ENCODE results near the gene KHDC3L. TPM values are rescaled to one million over a fixed set of nuclear protein-coding genes. Genes with fewer than 3 reads are reported as not detected.

Gene KHDC3L
- total RNA-seq, 1 experiment from 2014 or later = not detected

DNA sequence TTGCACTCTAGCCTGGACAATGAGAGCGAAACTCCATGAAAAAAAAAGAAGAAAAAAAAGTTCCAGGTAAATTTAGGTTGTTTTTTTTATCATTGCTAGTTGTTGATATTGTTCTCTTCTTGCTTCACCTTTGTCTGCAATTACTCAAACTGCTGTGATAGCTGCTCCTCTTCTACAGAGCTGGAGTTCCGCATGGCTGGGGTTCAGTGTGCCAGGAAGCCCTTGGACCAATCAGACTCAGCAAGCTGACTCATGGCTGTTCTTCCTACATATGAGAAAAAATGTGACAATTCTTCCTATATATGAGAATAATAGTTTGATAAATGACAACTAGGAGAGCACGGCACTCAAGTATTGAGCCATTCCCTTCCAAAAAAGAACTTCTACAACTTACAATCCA is 36.8 kb upstream of the KHDC3L start:
- no peak for DNase-seq (ENCODE audit: low spot score)
- POLR2A ChIA-PET (ENCODE audit: low non-redundant PET) = no interaction called here
- H3K9me3 ChIP-seq (ENCODE audit: low read depth, low read length, poor library complexity, severe bottlenecking) = no peaks in the 10 kb centered on the region
- CTCF ChIA-PET = no interaction called here
- intact Hi-C loops (cut with micrococcal nuclease; ENCODE audit: unreplicated experiment) = loop anchor here (5.0 to 10.0 kb wide), 4 partner anchors 38 to 1793 kb away; no protein-coding TSS in a partner anchor
- no peaks in the 10 kb centered on the region for H3K27me3 ChIP-seq (replicated peaks; ENCODE audit: insufficient read depth, low read depth, low read length, poor library complexity)
- H3K4me1 ChIP-seq (ENCODE audit: insufficient read depth, low read length, poor library complexity, severe bottlenecking) = no peaks in the 10 kb centered on the region
- TF ChIP-seq EZH2 (IDR thresholded peaks at IDR 0.05; ENCODE audit: borderline replicate concordance, low read depth, low read length, poor library complexity, severe bottlenecking) = no peak
- TF ChIP-seq, protein P1, sequence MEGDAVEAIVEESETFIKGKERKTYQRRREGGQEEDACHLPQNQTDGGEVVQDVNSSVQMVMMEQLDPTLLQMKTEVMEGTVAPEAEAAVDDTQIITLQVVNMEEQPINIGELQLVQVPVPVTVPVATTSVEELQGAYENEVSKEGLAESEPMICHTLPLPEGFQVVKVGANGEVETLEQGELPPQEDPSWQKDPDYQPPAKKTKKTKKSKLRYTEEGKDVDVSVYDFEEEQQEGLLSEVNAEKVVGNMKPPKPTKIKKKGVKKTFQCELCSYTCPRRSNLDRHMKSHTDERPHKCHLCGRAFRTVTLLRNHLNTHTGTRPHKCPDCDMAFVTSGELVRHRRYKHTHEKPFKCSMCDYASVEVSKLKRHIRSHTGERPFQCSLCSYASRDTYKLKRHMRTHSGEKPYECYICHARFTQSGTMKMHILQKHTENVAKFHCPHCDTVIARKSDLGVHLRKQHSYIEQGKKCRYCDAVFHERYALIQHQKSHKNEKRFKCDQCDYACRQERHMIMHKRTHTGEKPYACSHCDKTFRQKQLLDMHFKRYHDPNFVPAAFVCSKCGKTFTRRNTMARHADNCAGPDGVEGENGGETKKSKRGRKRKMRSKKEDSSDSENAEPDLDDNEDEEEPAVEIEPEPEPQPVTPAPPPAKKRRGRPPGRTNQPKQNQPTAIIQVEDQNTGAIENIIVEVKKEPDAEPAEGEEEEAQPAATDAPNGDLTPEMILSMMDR (conservative IDR thresholded peaks at IDR 0.05; ENCODE audit: low read depth, low read length) = no peak
- no peak overlapping the region for H3K27ac ChIP-seq (ENCODE audit: low read depth, low read length, poor library complexity, severe bottlenecking)
- BruUV-seq (replicated peaks) = no TSS peak
- no peaks in the 10 kb centered on the region for H3K36me3 ChIP-seq (ENCODE audit: insufficient read depth, low read length, poor library complexity, severe bottlenecking)
- no peak overlapping the region for H3K4me3 ChIP-seq (ENCODE audit: low read depth, low read length, poor library complexity, severe bottlenecking)

DNA sequence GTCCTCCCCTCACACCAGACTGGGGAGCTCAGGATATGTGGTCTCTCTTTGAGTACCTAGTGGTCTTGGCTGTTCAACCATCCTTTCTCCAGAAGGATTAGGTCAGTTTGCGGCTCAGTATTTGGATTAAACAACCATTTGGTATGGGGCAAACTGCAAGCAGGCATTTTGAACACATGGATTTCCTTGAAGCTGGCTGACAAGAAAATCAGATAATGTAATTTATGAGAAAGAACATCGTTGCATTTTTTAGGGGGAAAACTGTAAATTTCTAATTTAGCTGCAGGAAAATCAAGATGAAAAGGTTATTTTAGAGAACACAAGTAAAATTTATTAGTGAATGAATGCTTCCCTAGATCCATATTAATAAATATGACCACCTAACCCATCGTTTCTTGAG is 33.7 kb upstream of the KHDC3L start:
- no peak for TF ChIP-seq EZH2 (IDR thresholded peaks at IDR 0.05; ENCODE audit: borderline replicate concordance, low read depth, low read length, poor library complexity, severe bottlenecking)
- TF ChIP-seq, protein P1 (conservative IDR thresholded peaks at IDR 0.05; ENCODE audit: low read depth, low read length) = no peak
- no TSS peak for BruUV-seq (replicated peaks)
- H3K4me3 ChIP-seq (ENCODE audit: low read depth, low read length, poor library complexity, severe bottlenecking) = no peak overlapping the region
- H3K27ac ChIP-seq (ENCODE audit: low read depth, low read length, poor library complexity, severe bottlenecking) = no peak overlapping the region
- no peaks in the 10 kb centered on the region for H3K9me3 ChIP-seq (ENCODE audit: low read depth, low read length, poor library complexity, severe bottlenecking)
- ChIA-PET POLR2A (ENCODE audit: low non-redundant PET) (interaction anchor here (0.6 kb wide), 1 partner anchor 869 kb away, joined by 3 read pairs; no protein-coding TSS in a partner anchor), CTCF (no interaction called here)
- no peak for DNase-seq (ENCODE audit: low spot score)
- H3K4me1 ChIP-seq (ENCODE audit: insufficient read depth, low read length, poor library complexity, severe bottlenecking) = no peaks in the 10 kb centered on the region
- intact Hi-C loops (cut with micrococcal nuclease; ENCODE audit: unreplicated experiment) = loop anchor here (5.0 to 10.0 kb wide), 4 partner anchors 41 to 1796 kb away; no protein-coding TSS in a partner anchor
- no peaks in the 10 kb centered on the region for H3K27me3 ChIP-seq (replicated peaks; ENCODE audit: insufficient read depth, low read depth, low read length, poor library complexity)
- no peaks in the 10 kb centered on the region for H3K36me3 ChIP-seq (ENCODE audit: insufficient read depth, low read length, poor library complexity, severe bottlenecking)

DNA sequence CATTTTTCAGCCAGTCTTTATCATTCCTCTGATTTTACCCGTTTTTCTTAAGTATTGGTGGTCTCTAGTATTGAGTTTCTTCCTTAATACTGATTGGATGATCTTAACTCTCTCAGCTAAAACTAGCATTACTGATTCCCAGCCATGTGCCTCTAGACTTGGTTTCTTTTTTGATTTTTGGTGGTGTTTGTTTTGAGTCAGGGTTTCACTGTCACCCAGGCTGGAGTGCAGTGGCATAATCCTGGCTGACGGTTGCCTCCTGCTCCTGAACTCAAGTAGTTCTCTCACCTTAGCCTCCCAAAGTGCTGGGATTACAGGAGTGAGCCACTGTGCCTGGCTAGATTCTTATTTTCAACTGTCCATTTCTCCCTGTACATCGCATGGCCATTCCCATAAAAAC is 33.3 kb upstream of the KHDC3L start:
- no peak overlapping the region for H3K4me3 ChIP-seq (ENCODE audit: low read depth, low read length, poor library complexity, severe bottlenecking)
- DNase-seq (ENCODE audit: low spot score) = no peak
- intact Hi-C loops (cut with micrococcal nuclease; ENCODE audit: unreplicated experiment) = loop anchor here (5.0 to 10.0 kb wide), 4 partner anchors 42 to 1797 kb away; no protein-coding TSS in a partner anchor
- H3K27me3 ChIP-seq (replicated peaks; ENCODE audit: insufficient read depth, low read depth, low read length, poor library complexity) = no peaks in the 10 kb centered on the region
- H3K4me1 ChIP-seq (ENCODE audit: insufficient read depth, low read length, poor library complexity, severe bottlenecking) = no peaks in the 10 kb centered on the region
- CTCF ChIA-PET = no interaction called here
- TF ChIP-seq, protein P1 (conservative IDR thresholded peaks at IDR 0.05; ENCODE audit: low read depth, low read length) = no peak
- no peak for TF ChIP-seq EZH2 (IDR thresholded peaks at IDR 0.05; ENCODE audit: borderline replicate concordance, low read depth, low read length, poor library complexity, severe bottlenecking)
- POLR2A ChIA-PET (ENCODE audit: low non-redundant PET) = no interaction called here
- H3K27ac ChIP-seq (ENCODE audit: low read depth, low read length, poor library complexity, severe bottlenecking) = no peak overlapping the region
- no TSS peak for BruUV-seq (replicated peaks)
- no peaks in the 10 kb centered on the region for H3K36me3 ChIP-seq (ENCODE audit: insufficient read depth, low read length, poor library complexity, severe bottlenecking)
- H3K9me3 ChIP-seq (ENCODE audit: low read depth, low read length, poor library complexity, severe bottlenecking) = no peaks in the 10 kb centered on the region
